Stimulated activated CD8-positive, alpha-beta memory T cell treated with anti-CD3 and anti-CD28 coated beads, Interleukin-12 subunit alpha, Interleukin-12 subunit beta, amount 100 ng/mL, for 4 hours (primary cell): ENCODE results near the gene LTB.

Experiments
- DNase-seq: peaks from one replicate; pipeline ENCODE4 v3.0.0-alpha.2; 2020; ENCODE audit warnings: low read depth

Gene LTB

GRCh38 chr6:31546958-31547726, 35.1 kb downstream of the LTB start, which contains the start of gene NFKBIL1:
Gene NFKBIL1 (plus strand): TSS chr6:31547608. CDS start chr6:31547695, 87 bp downstream.
- peak; percentile 80 for DNase-seq

GRCh38 chr6:31546339-31546957, 35.8 kb downstream of the LTB start, which contains the start of gene ATP6V1G2:
Gene ATP6V1G2 (minus strand): TSS chr6:31546608. CDS start chr6:31546559, 49 bp downstream.
- peak; percentile 67 for DNase-seq

GRCh38 chr6:31545291-31545690, 36.9 kb downstream of the LTB start:
- DNase-seq: no peak

- DNase-seq: no peak
These were observed 37.5 kb downstream of the LTB start for GRCh38 chr6:31544676-31545075.

- no peak for DNase-seq
These were observed 38.6 kb downstream of the LTB start for GRCh38 chr6:31543639-31544038.

GRCh38 chr6:31541658-31542521, 40.3 kb downstream of the LTB start, which contains the start of gene DDX39B:
Gene DDX39B (minus strand): TSS chr6:31542003. CDS start chr6:31540532, 1,471 bp downstream.
- DNase-seq: peak; percentile 84

GRCh38 chr6:31541059-31541657, 41.1 kb downstream of the LTB start:
- no peak for DNase-seq

GRCh38 chr6:31540640-31541039, 41.6 kb downstream of the LTB start:
- DNase-seq: no peak

- no peak for DNase-seq
These were observed 43.3 kb downstream of the LTB start for GRCh38 chr6:31538805-31539400.

- no peak for DNase-seq
These were observed 46.5 kb downstream of the LTB start for GRCh38 chr6:31535538-31536324.

- DNase-seq: no peak
These were observed 47.6 kb downstream of the LTB start for GRCh38 chr6:31534521-31535040.

- no peak for DNase-seq
These were observed 48.2 kb downstream of the LTB start for GRCh38 chr6:31534011-31534410.

GRCh38 chr6:31533455-31533841, 48.8 kb downstream of the LTB start:
- no peak for DNase-seq

- DNase-seq: no peak
These were observed 49.4 kb downstream of the LTB start for GRCh38 chr6:31532644-31533454.

- no peak for DNase-seq
These were observed 50.2 kb downstream of the LTB start for GRCh38 chr6:31531771-31532643.

GRCh38 chr6:31531162-31531561, 51.1 kb downstream of the LTB start:
- no peak for DNase-seq

- DNase-seq: no peak
These were observed 51.6 kb downstream of the LTB start for GRCh38 chr6:31530659-31531058.
